Activated CD8-positive, alpha-beta T cell treated with anti-CD3 and anti-CD28 coated beads for 36 hours (primary cell): ENCODE data around the gene KIFC1. TPM values are rescaled to one million over a fixed set of nuclear protein-coding genes. Genes with fewer than 3 reads are reported as not detected.
"Not testable (repeated sequence)": the region's sequence is repeated elsewhere in the genome, so short reads cannot be mapped to it uniquely, and the experiment has no call there.

Source experiments
- ATAC-seq: fragments of 200-7000 bp; cut with Tn5 transposase; one replicate; pipeline ENCODE4 v1.10.0; 2021; ENCODE audit warnings: mild to moderate bottlenecking, moderate library complexity
- CTCF ChIA-PET: fragments of 350-600 bp; sonication (Branson Sonifier 250); formaldehyde crosslinking; loops from one replicate; lab custom pipeline; 2021; ENCODE audit warnings: antibody characterized with exemption; lab: Charles Lee
- POLR2A ChIA-PET: fragments of 350-600 bp; sonication (Branson Sonifier 250); formaldehyde crosslinking; loops from one replicate; lab custom pipeline; 2021; ENCODE audit warnings: antibody characterized with exemption; lab: Charles Lee
- DNase-seq: peaks from one replicate; pipeline ENCODE4 v3.0.0-alpha.2; 2020
- H3K27ac Mint-ChIP-seq: one replicate; pipeline ENCODE4 v1.8.0; 2021; ENCODE audit warnings: mild to moderate bottlenecking, mixed read lengths
- H3K27me3 Mint-ChIP-seq: one replicate; pipeline ENCODE4 v1.8.0; 2021; ENCODE audit warnings: mixed read lengths
- H3K36me3 Mint-ChIP-seq: one replicate; pipeline ENCODE4 v1.8.0; 2021; ENCODE audit warnings: low read depth, mixed read lengths
- H3K4me1 Mint-ChIP-seq: one replicate; pipeline ENCODE4 v1.8.0; 2021; ENCODE audit warnings: low read depth, mixed read lengths
- H3K4me3 Mint-ChIP-seq: one replicate; pipeline ENCODE4 v1.8.0; 2021; ENCODE audit warnings: mild to moderate bottlenecking, moderate library complexity, mixed read lengths
- H3K9me3 Mint-ChIP-seq: one replicate; pipeline ENCODE4 v1.8.0; 2021; ENCODE audit warnings: mixed read lengths
- intact Hi-C: fragments of 100-400 bp; cut with micrococcal nuclease; formaldehyde crosslinking; loops from one replicate; pipeline ENCODE4 v1.10.0; 2022
- total RNA-seq, 2 experiments: library from RNA; stranded (reverse); gene quantifications; one replicate each; pipeline ENCODE4 v1.2.3, GENCODE V29; 2021
- TF ChIP-seq, protein P1 (sequence below): fragments of 200-600 bp; IDR thresholded peaks from one replicate; pipeline ENCODE4 v1.8.0; 2022; ENCODE audit warnings: antibody characterized with exemption, mild to moderate bottlenecking

Gene KIFC1
- total RNA-seq, 2 experiments from 2014 or later, result 93.4 to 96.0 TPM

DNA sequence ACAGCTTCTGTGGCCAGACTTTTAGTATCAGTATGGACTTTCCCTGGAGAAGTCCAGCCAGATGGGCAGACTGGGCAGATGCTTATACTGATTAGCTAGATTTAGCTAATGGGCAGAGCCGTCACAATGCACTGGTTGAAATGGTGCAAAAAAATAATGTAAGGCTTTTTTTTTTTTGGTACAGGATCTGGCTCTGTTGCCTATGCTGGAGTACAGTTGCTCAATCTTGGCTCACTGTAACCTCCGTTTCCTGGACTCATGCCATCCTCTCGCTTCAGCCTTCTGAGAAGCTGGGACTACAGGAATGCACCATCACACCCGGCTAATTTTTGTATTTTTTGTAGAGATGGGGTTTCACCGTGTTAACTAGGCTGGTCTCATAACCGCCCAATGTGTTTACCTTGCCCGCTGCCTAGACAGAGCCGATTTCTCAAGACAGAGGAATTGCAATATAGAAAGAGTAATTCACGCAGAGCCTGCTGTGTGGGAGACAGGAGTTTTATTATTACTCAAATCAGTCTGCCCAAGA lies 16.4 kb upstream of the KIFC1 start:
- no peaks in the 10 kb centered on the region for H3K9me3 Mint-ChIP-seq
- no peaks in the 10 kb centered on the region for H3K27me3 Mint-ChIP-seq
- TF ChIP-seq, protein P1, sequence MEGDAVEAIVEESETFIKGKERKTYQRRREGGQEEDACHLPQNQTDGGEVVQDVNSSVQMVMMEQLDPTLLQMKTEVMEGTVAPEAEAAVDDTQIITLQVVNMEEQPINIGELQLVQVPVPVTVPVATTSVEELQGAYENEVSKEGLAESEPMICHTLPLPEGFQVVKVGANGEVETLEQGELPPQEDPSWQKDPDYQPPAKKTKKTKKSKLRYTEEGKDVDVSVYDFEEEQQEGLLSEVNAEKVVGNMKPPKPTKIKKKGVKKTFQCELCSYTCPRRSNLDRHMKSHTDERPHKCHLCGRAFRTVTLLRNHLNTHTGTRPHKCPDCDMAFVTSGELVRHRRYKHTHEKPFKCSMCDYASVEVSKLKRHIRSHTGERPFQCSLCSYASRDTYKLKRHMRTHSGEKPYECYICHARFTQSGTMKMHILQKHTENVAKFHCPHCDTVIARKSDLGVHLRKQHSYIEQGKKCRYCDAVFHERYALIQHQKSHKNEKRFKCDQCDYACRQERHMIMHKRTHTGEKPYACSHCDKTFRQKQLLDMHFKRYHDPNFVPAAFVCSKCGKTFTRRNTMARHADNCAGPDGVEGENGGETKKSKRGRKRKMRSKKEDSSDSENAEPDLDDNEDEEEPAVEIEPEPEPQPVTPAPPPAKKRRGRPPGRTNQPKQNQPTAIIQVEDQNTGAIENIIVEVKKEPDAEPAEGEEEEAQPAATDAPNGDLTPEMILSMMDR, result no peak
- H3K27ac Mint-ChIP-seq, result no peak overlapping the region
- H3K36me3 Mint-ChIP-seq, result no peaks in the 10 kb centered on the region
- ATAC-seq, result no peak
- ChIA-PET CTCF (interaction anchor here (1.0 kb wide), 3 partner anchors 56 to 370 kb away, joined by 3 read pairs; no protein-coding TSS in a partner anchor), POLR2A (no interaction called here)
- intact Hi-C loops, result no loop called here
- H3K4me3 Mint-ChIP-seq, result no peak overlapping the region
- H3K4me1 Mint-ChIP-seq, result peaks cover 12% of the 10 kb centered on the region
- no peak for DNase-seq

DNA sequence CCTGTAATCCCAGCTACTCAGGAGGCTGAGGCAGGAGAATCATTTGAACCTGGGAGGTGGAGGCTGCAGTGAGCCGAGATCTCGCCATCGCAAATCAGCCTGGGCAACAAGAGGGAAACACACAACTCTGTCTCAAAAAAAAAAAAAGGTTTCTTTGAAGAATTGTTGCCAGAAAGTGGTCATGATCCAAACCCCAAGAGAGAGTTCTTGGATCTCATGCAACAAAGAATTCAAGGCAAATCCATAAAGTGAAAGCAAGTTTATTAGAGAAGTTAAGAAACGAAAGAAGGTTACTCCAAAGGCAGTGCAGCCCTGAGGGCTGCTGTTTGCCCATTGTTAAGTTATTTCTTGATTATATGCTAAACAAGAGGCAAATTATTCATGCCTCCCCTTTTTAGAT lies 14.5 kb upstream of the KIFC1 start:
- CTCF ChIA-PET, result no interaction called here
- DNase-seq (no peak), ATAC-seq (no peak)
- POLR2A ChIA-PET, result no interaction called here
- Mint-ChIP-seq H3K9me3 (no peaks in the 10 kb centered on the region), H3K36me3 (no peaks in the 10 kb centered on the region), H3K4me1 (peaks cover 12% of the 10 kb centered on the region), H3K27ac (no peak overlapping the region), H3K27me3 (no peaks in the 10 kb centered on the region), H3K4me3 (no peak overlapping the region)
- intact Hi-C loops, result no loop called here
- TF ChIP-seq, protein P1, result no peak

DNA sequence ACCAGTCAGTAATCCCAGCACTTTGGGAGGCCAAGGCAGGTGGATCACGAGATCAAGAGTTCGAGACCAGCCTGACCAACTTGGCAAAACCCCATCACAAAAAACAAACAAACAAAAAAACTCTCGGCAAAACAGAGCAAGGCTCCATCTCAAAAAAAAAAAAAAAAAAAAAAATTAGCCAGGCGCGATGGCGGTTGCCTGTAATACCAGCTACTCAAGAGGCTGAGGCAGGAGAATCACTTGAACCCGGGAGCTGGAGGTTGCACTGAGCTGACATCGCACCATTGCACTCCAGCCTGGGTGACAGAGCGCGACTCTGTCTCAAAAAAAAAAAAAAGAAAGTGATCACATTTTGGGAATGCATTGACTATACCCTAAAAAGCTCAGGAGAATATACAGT lies 12.4 kb upstream of the KIFC1 start:
- H3K4me3 Mint-ChIP-seq, intact Hi-C loops, H3K27me3 Mint-ChIP-seq, ATAC-seq, H3K9me3 Mint-ChIP-seq, H3K27ac Mint-ChIP-seq, DNase-seq, CTCF ChIA-PET, H3K36me3 Mint-ChIP-seq, H3K4me1 Mint-ChIP-seq: not testable (repeated sequence)
- POLR2A ChIA-PET, result interaction anchor here (0.6 kb wide), 1 partner anchor 1002 kb away, joined by 3 read pairs; no protein-coding TSS in a partner anchor

- Mint-ChIP-seq H3K9me3 (no peaks in the 10 kb centered on the region), H3K27me3 (no peaks in the 10 kb centered on the region), H3K4me1 (no peaks in the 10 kb centered on the region), H3K4me3 (no peak overlapping the region), H3K27ac (no peak overlapping the region), H3K36me3 (no peaks in the 10 kb centered on the region)
- CTCF ChIA-PET, result no interaction called here
- TF ChIP-seq, protein P1, result no peak
- POLR2A ChIA-PET, result no interaction called here
- ATAC-seq, result no peak
- intact Hi-C loops, result no loop called here
- DNase-seq, result no peak
These were observed 11.2 kb upstream of the KIFC1 start for GRCh38 chr6:33380272-33380981.

DNA sequence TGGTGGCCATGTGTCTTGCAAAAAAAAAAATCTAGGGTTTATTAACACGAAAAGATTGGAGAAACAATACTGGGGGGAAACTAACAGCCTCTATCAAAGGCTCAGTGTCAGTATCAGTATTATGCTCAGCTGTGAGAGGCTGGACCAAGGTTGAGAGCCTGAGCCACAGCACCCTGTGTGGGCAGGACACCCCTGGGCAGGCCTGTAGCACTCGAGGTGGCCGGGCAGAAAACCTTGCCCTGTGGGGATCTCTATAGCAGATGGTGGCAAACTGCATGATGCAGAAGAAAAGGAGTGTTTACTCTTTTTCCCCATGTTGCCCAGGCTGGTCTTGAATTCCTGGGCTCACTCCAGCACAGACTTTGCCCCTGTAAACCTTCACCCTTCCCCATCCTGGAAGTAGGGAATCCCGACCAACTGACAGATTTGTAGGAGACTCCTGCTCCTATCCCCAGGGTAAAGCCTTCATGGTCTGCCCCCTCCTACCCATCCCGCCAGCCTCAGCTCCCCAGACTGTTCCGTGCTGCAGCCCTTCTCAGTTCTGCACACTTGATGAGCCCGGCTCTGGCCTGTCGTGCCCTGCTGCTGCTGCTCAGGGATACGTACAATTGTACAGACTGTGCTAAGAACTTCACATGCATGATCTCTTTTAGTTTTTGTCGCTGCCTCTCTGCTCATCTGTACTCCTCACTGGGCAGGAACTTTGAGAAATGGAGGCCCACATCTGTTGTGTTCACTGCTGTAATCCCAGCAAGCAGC lies 8.0 kb upstream of the KIFC1 start:
- Mint-ChIP-seq H3K9me3 (no peaks in the 10 kb centered on the region), H3K27me3 (no peaks in the 10 kb centered on the region), H3K4me1 (no peaks in the 10 kb centered on the region), H3K36me3 (no peaks in the 10 kb centered on the region), H3K27ac (no peak overlapping the region), H3K4me3 (no peak overlapping the region)
- intact Hi-C loops, result no loop called here
- DNase-seq (no peak), ATAC-seq (no peak)
- TF ChIP-seq, protein P1, result no peak
- POLR2A ChIA-PET, result interaction anchor here (0.7 kb wide), 1 partner anchor 110 kb away, joined by 3 read pairs; no protein-coding TSS in a partner anchor
- CTCF ChIA-PET, result no interaction called here
